PC-9 (cell line): Measurements from ENCODE around the gene INTS13. TPM values are rescaled to one million over a fixed set of nuclear protein-coding genes. Genes with fewer than 3 reads are reported as not detected.

Source experiments
- BruUV-seq: library from RNA; stranded (reverse); fragments of 400-500 nt; replicated peaks from 2 replicates; lab custom pipeline; 2021; lab: Mats Ljungman, UMichigan
- CTCF ChIA-PET: fragments of 300-600 bp; sonication (Branson Sonifier 250); formaldehyde crosslinking; loops from one replicate; lab custom pipeline; 2022; ENCODE audit warnings: antibody characterized with exemption; lab: Charles Lee
- POLR2A ChIA-PET: fragments of 300-600 bp; sonication (Branson Sonifier 250); formaldehyde crosslinking; loops from one replicate; lab custom pipeline; 2022; ENCODE audit warnings: antibody characterized with exemption; ENCODE audit not compliant: unreplicated experiment; lab: Charles Lee
- DNase-seq, 2 experiments: peaks; one replicate each; pipeline versions ENCODE4 v3.0.0 to v3.0.0-alpha.2; 2015 to 2022; ENCODE audit warnings: mixed read lengths in 1 of 2
- H2AFZ ChIP-seq: fragments of 200-600 bp; sonication (generic); 2 replicates; pipeline ENCODE4 v1.8.1; 2017; ENCODE audit warnings: antibody characterized with exemption
- H3F3A ChIP-seq: fragments of 200-600 bp; sonication (generic); 2 replicates; pipeline ENCODE4 v1.8.1; 2017; ENCODE audit warnings: antibody characterized with exemption, mild to moderate bottlenecking, low read depth; ENCODE audit not compliant: insufficient read depth
- H3K27ac ChIP-seq: fragments of 200-600 bp; sonication (generic); 2 replicates; pipeline ENCODE4 v1.6.1; 2016; ENCODE audit warnings: mixed run types
- H3K27me3 ChIP-seq: fragments of 200-600 bp; sonication (generic); 2 replicates; pipeline ENCODE4 v1.6.1; 2016; ENCODE audit warnings: low read depth, mixed run types; ENCODE audit not compliant: insufficient read depth
- H3K36me3 ChIP-seq: fragments of 200-600 bp; sonication (generic); 2 replicates; pipeline ENCODE4 v1.6.1; 2016; ENCODE audit warnings: low read depth, mixed run types
- H3K4me1 ChIP-seq: fragments of 200-600 bp; sonication (generic); replicated peaks from 2 replicates; pipeline ENCODE4 v1.6.1; 2016; ENCODE audit warnings: mixed run types; ENCODE audit not compliant: insufficient read depth
- H3K4me2 ChIP-seq: fragments of 200-600 bp; sonication (generic); 2 replicates; pipeline ENCODE4 v1.6.1; 2017; ENCODE audit warnings: mixed run types
- H3K4me3 ChIP-seq: fragments of 200-600 bp; sonication (generic); 2 replicates; pipeline ENCODE4 v1.6.1; 2016; ENCODE audit warnings: mixed run types
- H3K79me2 ChIP-seq: fragments of 200-600 bp; sonication (generic); 2 replicates; pipeline ENCODE4 v1.6.1; 2017; ENCODE audit warnings: low read depth, mixed run types
- H3K9me2 ChIP-seq: fragments of 200-600 bp; sonication (generic); 2 replicates; pipeline ENCODE4 v1.8.1; 2017; ENCODE audit warnings: mild to moderate bottlenecking; ENCODE audit not compliant: insufficient read depth
- H3K9me3 ChIP-seq: fragments of 200-600 bp; sonication (generic); 2 replicates; pipeline ENCODE4 v1.8.1; 2016; ENCODE audit warnings: low read depth; ENCODE audit not compliant: insufficient read depth
- H4K20me1 ChIP-seq: fragments of 200-600 bp; sonication (generic); 2 replicates; pipeline ENCODE4 v1.8.1; 2017; ENCODE audit not compliant: insufficient read depth
- EZH2 ChIP-seq: fragments of 200-600 bp; sonication (generic); IDR thresholded peaks from 2 replicates; pipeline ENCODE4 v1.8.0; 2017; ENCODE audit warnings: antibody characterized with exemption, low read depth
- intact Hi-C: fragments of 100-400 bp; cut with micrococcal nuclease; formaldehyde crosslinking; loops from one replicate; pipeline ENCODE4 v1.10.0; 2022; ENCODE audit not compliant: unreplicated experiment
- total RNA-seq: library from RNA; stranded (reverse); gene quantifications from 2 replicates; pipeline ENCODE4 v1.2.3, GENCODE V29; 2021
- TF ChIP-seq, protein P1 (sequence below): fragments of 200-600 bp; sonication (generic); conservative IDR thresholded peaks from 2 replicates; pipeline ENCODE4 v1.6.1; 2017; ENCODE audit warnings: mixed run types, antibody characterized with exemption, mild to moderate bottlenecking, moderate library complexity

Gene INTS13
- total RNA-seq, 1 experiment from 2014 or later: 40.8 TPM

DNA sequence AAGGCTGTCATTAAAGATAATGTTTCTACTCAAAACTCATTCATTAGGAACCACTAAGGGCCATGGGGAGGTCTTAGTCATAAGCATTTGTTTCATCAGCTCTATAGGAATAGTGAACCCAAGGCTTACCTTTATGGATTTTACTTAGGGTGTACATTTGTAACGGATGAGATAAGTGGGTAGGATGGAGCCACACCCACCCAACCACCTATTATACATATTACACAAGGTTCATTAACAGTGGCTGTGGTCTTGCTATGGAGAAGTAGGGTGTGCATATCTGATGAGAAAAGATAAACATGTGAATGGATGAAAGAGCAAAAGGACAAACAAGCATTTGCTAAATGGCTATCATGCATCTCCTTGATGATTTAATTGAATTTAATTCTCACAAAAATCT is 65.2 kb downstream of the INTS13 start:
- Histone ChIP-seq H3K4me2 (no peak overlapping the region), H3K27ac (no peak overlapping the region), H3K79me2 (no peaks in the 10 kb centered on the region), H3K27me3 (no peaks in the 10 kb centered on the region), H2AFZ (no peak overlapping the region), H3K4me3 (no peak overlapping the region), H3K9me3 (no peaks in the 10 kb centered on the region), H3K36me3 (no peaks in the 10 kb centered on the region), H3K4me1 (peaks cover 14% of the 10 kb centered on the region), H3K9me2 (no peaks in the 10 kb centered on the region), H4K20me1 (no peaks in the 10 kb centered on the region), H3F3A (peaks cover 14% of the 10 kb centered on the region; the same call in 1 of the 2 replicates)
- no peak for DNase-seq
- intact Hi-C loops: no loop called here
- POLR2A ChIA-PET: no interaction called here
- BruUV-seq: no TSS peak
- CTCF ChIA-PET: no interaction called here
- no peak for TF ChIP-seq EZH2
- TF ChIP-seq, protein P1, sequence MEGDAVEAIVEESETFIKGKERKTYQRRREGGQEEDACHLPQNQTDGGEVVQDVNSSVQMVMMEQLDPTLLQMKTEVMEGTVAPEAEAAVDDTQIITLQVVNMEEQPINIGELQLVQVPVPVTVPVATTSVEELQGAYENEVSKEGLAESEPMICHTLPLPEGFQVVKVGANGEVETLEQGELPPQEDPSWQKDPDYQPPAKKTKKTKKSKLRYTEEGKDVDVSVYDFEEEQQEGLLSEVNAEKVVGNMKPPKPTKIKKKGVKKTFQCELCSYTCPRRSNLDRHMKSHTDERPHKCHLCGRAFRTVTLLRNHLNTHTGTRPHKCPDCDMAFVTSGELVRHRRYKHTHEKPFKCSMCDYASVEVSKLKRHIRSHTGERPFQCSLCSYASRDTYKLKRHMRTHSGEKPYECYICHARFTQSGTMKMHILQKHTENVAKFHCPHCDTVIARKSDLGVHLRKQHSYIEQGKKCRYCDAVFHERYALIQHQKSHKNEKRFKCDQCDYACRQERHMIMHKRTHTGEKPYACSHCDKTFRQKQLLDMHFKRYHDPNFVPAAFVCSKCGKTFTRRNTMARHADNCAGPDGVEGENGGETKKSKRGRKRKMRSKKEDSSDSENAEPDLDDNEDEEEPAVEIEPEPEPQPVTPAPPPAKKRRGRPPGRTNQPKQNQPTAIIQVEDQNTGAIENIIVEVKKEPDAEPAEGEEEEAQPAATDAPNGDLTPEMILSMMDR: no peak

DNA sequence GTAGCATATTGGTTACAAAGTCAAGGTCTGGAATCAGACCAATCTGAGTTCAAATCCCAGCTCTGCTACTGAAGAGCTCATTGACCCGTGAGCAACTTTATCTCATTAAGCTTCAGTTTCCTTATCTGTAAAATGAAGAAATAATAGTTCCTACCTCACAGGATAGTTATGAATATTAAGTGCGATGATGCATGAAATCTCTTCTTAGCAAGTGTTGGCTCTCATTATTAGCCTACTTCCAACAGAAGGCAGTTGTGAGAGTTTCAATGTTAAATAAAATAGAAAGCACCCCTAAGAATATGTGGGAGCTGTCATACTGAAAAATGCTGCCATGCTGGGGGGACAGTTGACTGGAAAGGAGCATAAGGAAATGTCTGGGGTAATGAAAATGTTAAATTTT is 65.8 kb downstream of the INTS13 start:
- no peak for DNase-seq
- H3K9me2 ChIP-seq: no peaks in the 10 kb centered on the region
- H2AFZ ChIP-seq: no peak overlapping the region
- no TSS peak for BruUV-seq
- no peak for TF ChIP-seq EZH2
- TF ChIP-seq, protein P1: no peak
- no peak overlapping the region for H3K27ac ChIP-seq
- H4K20me1 ChIP-seq: no peaks in the 10 kb centered on the region
- H3K9me3 ChIP-seq: no peaks in the 10 kb centered on the region
- CTCF ChIA-PET: no interaction called here
- no peaks in the 10 kb centered on the region for H3K27me3 ChIP-seq
- no peaks in the 10 kb centered on the region for H3K36me3 ChIP-seq
- peaks cover 14% of the 10 kb centered on the region for H3K4me1 ChIP-seq
- intact Hi-C loops: no loop called here
- no peaks in the 10 kb centered on the region for H3K79me2 ChIP-seq
- H3K4me3 ChIP-seq: no peak overlapping the region
- peaks cover 14% of the 10 kb centered on the region; the same call in 1 of the 2 replicates for H3F3A ChIP-seq
- H3K4me2 ChIP-seq: no peak overlapping the region
- POLR2A ChIA-PET: interaction anchor here (0.9 kb wide), 1 partner anchor 449 kb away, joined by 12 read pairs; no protein-coding TSS in a partner anchor

DNA sequence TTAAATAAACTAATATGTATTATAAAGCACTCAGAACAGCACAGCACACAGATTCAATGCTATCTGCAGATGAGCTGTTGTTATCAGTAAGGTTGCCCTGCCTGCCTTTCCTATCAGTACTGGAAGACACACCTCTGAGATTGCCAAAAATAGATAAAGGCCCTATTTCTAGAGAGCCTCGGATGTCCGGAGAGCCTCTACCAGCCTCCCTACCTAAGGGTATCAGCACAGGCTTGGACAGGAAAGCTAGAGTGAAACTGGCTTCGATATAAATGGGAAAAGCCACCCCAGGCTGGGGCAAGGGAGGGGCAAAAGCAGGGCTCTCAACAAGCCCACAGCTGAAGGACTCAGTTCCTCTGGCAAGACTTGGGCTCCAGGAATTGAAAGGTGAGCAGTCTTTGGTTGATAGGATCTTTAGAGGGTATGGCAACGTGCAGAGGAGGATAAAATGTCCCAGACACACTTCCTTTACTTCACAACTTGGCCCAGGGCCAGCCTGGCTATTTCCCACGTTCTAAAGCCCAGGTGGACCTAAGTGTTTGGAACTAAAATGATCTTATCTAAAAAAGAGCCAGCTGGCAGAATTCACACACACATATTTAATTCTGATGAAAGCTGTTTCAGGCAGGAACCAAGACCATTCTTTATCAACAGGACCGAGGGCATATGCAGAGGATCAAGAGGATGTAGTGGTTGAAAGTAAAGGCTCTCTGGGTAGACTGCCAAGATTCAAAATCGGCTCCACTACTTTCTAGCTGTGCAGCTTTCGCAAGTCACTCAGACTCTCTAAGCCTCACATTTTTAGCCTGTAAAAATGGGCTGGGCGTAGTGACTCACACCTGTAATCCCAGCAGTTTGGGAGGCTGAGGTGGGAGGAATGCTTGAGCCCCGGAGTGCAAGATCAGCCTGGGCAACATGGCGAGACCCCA is 67.0 kb downstream of the INTS13 start:
- no peaks in the 10 kb centered on the region for H3K27me3 ChIP-seq
- ChIA-PET CTCF (interaction anchor here (0.7 kb wide), 1 partner anchor 412 kb away, joined by 6 read pairs; no protein-coding TSS in a partner anchor), POLR2A (interaction anchor here (0.6 kb wide), 1 partner anchor 454 kb away, joined by 5 read pairs; no protein-coding TSS in a partner anchor)
- no peaks in the 10 kb centered on the region for H3K79me2 ChIP-seq
- H3K9me3 ChIP-seq: no peaks in the 10 kb centered on the region
- H3K27ac ChIP-seq: peak overlapping the region; percentile 43
- no peaks in the 10 kb centered on the region for H4K20me1 ChIP-seq
- no peaks in the 10 kb centered on the region for H3K9me2 ChIP-seq
- no peaks in the 10 kb centered on the region for H3K36me3 ChIP-seq
- intact Hi-C loops: no loop called here
- peak; percentile 61 to 84 for DNase-seq
- peaks cover 14% of the 10 kb centered on the region; the same call in 1 of the 2 replicates for H3F3A ChIP-seq
- BruUV-seq: no TSS peak
- H2AFZ ChIP-seq: peak overlapping the region; percentile 48
- H3K4me2 ChIP-seq: peak overlapping the region; percentile 71
- peak overlapping the region; percentile 43; the same call in 1 of the 2 replicates for H3K4me3 ChIP-seq
- TF ChIP-seq, protein P1: no peak
- TF ChIP-seq EZH2: no peak
- peaks cover 14% of the 10 kb centered on the region for H3K4me1 ChIP-seq
